Activated CD4-positive, alpha-beta T cell treated with anti-CD3 and anti-CD28 coated beads, Interleukin-2, amount 50 U/mL, for 4 hours (primary cell): Measurements from ENCODE around the gene TMOD2.
A peak's percentile ranks its signal among the peaks of the same experiment; 100 is the strongest.

Experiments used
- DNase-seq, 2 experiments: peaks; one replicate each; pipeline ENCODE4 v3.0.0-alpha.2; 2020

Gene TMOD2

DNA sequence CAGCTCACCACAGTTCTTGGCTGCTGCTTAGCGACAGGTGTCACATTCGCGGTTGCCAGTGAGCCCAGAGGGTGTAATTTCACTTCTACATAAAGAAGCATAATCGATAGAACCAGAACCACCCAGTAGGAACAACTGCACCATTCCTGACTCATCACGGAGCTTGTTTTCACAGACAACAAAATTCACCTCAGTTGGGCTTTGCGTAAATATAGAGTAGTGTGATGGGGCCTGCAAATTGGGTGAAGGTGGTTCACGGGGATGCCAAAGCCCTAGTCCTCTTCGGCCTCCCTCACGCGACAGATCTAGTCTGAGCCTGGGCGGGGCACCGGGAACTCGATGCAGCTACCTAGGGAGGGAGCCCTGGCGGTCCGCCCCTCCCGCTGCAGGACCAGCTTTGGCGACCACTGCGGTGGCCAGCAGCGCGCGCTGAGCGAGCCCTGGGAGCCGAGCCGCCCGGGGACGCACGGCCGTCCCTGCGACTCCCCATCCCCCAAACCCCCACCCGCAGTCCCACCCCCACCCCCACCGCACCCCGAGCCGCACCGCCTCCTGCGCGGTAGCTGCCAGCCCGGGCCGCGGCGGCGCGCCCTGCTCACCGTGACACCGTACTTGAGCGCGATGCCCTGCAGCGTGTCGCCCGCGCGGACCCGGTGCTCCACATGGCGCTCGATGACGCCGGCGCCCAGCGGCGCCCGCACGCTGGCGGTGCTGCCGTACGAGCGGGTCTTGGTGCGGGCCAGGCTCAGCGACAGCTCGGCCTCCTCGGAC lies 14.5 kb upstream of the TMOD2 start:
- peak; percentile 57 for DNase-seq

GRCh38 chr15:51737522-51738305 lies 13.7 kb upstream of the TMOD2 start, which contains the start of gene LYSMD2:
Gene LYSMD2, minus strand, starts transcription at chr15:51737655. Its CDS starts 33 bp downstream, at chr15:51737622.
- DNase-seq = peak; percentile 64 to 74

- no peak for DNase-seq
Measured at GRCh38 chr15:51738553-51738952, 12.8 kb upstream of the TMOD2 start.

DNA sequence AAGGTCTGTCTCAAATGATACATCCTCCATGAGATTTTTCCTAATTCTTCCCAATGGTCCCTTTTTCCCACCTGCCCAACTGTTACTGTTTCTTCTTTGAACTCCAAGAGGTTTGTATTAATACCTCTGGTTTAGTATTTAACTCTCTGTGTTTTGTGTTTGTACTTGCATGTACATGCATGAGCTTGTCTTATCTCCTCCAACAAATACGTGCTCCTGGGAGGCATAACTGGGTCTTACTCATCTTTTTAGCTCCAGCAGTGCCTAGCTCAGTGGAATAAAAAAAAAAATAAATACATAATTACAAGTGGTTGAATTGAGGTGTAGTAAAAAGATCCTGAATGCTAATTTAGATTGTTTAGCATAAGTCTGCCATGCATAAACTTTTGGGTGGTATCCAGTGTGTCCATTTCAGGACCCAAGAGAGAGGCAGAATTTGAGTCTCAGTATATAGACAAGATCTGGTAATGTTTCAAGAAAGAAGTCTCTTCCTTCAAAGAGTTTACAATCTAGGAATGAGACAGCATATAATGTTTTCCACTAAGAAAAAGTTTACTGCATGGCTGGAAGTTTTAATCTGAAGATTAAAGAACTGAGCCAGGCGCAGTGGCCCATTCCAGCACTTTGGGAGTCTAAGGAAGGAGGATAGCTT lies 12.2 kb upstream of the TMOD2 start:
- DNase-seq = no peak

- DNase-seq = no peak
Measured at GRCh38 chr15:51749307-51749706, 2.1 kb upstream of the TMOD2 start.

GRCh38 chr15:51750186-51750585 lies 1.2 kb upstream of the TMOD2 start:
- no peak for DNase-seq

DNA sequence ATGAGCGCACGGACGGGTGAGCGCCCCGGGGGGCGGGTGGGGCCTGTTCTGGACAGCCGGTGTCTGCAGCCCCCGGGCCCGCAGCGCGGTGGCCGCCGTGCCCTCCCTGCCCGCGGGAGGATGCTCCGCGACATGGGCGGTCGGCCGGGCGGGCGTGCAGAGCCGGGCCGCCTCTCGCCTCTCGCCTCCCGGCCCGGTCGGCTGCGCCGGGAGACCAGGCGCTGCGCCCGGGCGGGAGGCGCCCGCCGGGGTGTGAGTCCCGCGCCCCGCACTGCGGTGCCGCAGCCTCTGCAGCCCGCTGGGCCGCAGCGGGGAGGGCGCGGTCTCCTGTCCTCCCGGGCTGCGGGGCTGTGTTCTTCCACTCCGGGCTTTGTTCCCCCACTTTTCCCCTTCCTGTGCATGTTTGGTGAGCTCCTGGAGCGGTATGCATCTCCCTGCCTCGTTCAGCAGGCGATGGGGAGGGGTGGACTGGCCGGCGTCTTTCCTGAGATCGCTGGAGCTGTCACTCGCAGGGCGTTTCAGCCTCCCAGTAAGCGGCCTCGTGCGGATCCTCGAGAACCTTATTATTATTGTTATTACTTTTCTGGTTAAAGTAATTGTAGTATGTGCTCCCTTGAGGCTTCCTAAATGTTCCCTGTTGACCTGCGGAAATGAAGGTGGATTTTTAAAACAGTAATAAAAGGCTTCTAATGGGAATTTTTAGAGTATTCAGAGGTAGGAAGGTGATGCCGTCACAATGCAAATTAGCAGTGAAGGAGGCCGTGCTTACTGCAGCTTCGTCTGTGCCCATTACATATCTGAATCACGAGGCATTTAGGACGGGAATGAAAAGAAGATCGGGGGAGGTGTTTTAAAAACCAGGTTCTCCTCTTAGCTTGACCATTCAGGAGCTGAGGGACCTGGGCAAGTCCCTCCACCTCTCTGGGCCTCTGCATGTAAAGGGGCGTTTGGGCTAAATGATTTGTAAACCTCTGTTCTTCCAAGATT lies 593 bp downstream of the TMOD2 start:
- no peak for DNase-seq

- DNase-seq = no peak
Measured at GRCh38 chr15:51752888-51753287, 1.5 kb downstream of the TMOD2 start.

DNA sequence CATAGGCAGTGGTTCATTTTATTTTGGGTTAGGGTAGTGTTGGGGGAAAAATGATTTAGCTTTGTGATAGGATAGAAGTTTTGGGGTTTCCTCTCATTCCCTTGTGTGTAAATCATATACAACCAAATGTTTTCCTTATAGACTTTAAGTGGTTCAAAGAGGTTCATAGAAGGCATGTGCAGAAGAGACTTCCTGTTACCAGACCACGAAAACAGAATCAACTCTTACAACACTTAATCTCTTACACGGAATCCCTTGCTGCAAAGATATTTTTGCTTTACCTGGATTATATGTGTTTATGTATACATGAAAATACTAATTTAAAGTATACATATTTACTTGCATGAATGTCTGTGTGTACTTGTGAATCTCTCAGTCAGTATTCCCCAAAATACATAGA lies 2.9 kb downstream of the TMOD2 start:
- no peak for DNase-seq

- no peak for DNase-seq
Measured at GRCh38 chr15:51755790-51756189, 4.4 kb downstream of the TMOD2 start.

GRCh38 chr15:51756482-51756881 lies 5.1 kb downstream of the TMOD2 start:
- no peak for DNase-seq

DNA sequence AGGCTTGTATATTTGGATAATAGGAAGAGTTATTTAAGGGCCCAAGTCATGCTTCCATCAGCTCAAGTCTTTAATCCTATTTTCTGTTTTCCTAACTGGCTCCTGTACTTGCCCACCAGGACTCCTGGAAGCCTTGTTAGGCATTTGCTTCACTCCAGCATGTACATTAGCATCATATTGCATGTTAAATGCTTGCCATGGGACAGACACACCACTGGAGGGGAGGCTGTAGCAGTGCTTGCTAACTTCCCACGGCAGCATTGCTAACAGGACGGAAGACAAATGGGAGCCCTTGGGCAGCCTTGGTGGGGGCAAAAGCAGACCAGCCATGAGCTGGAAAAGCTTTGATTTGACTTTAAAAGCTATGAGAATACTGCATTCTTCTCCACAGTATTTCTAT lies 6.1 kb downstream of the TMOD2 start:
- no peak for DNase-seq

GRCh38 chr15:51758645-51759044 lies 7.2 kb downstream of the TMOD2 start:
- DNase-seq = no peak

DNA sequence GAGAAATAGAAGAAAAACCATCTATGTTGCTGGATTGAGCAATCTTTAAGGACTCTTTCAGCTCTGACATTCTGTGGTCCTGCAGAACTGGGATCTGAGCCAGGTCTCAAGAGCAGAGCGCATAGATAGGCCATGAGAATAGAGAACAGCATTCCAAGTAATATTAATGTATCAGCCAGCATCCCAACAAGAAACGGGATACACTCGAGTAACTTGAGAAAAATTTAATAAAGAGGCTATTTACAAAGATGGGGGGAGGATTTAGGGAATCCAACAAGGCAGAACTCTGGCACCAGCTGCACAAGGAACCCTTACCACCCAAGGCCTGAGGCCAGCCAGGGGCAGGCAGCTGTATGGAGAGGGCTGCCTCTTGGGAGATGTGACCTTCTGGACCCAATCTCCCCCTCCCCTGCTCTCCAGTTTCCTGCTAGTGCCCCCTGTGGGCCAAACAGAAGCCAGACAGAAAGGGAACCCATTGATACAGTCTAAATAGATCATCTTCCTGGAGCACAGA lies 8.2 kb downstream of the TMOD2 start:
- no peak for DNase-seq

DNA sequence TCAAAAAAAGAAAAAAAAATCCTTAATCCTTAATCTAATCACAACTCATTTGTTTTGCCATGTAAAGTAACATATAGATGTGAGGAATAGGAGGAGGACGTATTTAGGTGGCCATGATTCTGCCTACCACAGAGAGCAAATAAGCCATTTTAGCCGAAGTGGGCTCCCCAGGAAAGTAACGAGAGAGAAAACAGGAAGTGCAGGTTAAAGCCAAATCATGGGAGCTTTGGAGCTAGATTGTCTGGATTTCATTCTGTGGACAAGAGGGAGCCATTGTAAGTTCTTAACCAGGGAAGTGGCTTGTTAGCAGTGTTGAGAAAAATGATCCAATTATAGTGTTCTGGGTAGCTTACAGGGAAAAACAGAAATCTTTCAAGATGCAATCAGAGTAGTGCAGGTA lies 9.4 kb downstream of the TMOD2 start:
- DNase-seq = no peak

GRCh38 chr15:51765751-51766150 lies 14.4 kb downstream of the TMOD2 start:
- no peak for DNase-seq

DNA sequence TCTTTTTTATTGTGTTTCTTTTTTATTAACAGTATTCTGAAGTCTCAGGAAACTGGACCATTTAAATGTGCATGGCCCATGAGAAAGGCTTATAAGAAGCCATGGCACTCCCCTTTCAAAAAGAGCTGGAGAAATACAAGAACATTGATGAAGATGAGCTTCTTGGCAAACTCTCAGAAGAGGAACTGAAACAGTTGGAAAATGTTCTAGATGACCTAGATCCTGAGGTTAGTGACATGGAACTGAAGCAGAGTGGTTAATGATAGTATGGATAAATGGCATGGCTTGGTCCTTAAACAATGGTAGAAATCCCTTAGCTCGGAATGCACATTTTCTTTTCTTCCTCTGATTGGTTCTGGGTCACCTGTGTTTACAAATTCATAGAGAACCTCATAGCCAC lies 14.9 kb downstream of the TMOD2 start:
- DNase-seq = no peak

DNA sequence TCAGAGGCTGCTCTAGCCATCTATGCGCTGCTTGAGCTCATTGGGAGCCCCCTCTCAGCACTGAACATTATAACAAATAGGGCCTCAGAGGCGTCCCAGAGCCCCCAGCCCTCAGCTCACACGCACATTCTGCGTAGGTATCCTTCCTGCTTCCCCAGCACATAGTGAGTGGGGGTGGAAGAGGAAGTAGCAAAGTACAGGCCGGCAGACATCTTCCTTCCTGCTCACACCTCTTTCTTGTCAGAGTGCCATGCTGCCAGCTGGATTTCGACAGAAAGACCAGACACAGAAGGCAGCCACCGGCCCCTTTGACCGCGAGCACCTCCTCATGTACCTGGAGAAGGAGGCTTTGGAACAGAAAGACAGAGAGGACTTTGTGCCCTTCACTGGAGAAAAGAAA lies 16.6 kb downstream of the TMOD2 start:
- DNase-seq = no peak

DNA sequence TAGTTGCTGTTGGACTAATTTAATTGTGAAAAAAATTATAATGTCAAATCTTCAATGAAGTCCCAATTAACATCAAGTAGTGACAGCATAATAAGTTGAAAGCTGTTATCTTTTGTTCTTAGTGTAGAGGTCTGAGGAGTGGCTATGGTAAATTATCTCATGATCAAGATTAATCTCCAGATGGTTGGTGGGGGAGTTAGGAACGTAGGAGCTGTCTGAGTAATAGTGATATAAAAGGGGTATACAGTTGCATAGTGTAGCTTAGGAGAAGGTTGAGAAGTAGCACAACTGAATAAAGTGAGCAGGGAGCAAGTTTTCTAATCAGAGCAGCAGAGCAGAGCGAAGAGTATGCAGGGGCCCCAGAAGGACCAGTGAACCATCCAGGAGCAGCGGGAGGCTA lies 19.5 kb downstream of the TMOD2 start:
- DNase-seq = no peak

DNA sequence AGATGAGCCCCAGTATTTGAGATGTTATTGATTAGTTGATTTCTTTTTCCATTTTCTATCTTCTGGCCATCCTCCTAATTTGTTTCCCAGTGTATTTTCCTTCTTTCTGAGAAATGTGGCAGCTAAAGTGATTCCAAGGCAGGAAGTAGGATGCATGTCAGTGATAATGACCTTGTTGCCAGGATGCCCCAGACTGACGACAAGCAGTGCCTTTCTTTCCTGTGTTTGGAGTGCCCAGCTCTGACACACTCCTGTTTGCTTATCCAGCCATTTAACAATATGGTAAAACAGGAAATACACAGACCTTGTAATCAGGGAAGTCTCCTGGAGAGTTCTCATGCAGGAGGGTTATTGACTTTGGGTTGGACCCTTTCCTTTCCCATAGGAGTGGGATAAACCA lies 20.4 kb downstream of the TMOD2 start:
- no peak for DNase-seq

- no peak for DNase-seq
Measured at GRCh38 chr15:51774916-51775315, 23.5 kb downstream of the TMOD2 start.
